IMR-90 (cell line): ENCODE data around the gene KCNMB2. TPM values are rescaled to one million over a fixed set of nuclear protein-coding genes. Genes with fewer than 3 reads are reported as not detected.

Experiments used
- ATAC-seq: fragments of 200-7000 bp; cut with Tn5 transposase; 2 replicates; pipeline ENCODE4 v1.9.1; 2020; ENCODE audit warnings: low read depth, mild to moderate bottlenecking, moderate library complexity
- BruUV-seq: library from RNA; stranded (reverse); fragments of 400-500 nt; replicated peaks from 2 replicates; lab custom pipeline; 2021; lab: Mats Ljungman, UMichigan
- CTCF ChIA-PET: fragments of 300-600 bp; formaldehyde crosslinking; extraction: SDS; loops from one replicate; lab custom pipeline; 2021; ENCODE audit warnings: antibody characterized with exemption; lab: Yijun Ruan, JAX
- POLR2A ChIA-PET: fragments of 300-600 bp; sonication (Branson Sonifier 250); formaldehyde crosslinking; loops from one replicate; lab custom pipeline; 2022; ENCODE audit warnings: antibody characterized with exemption; ENCODE audit not compliant: unreplicated experiment; lab: Charles Lee
- DNase-seq: peaks from one replicate; pipeline ENCODE4 v3.0.0; 2013
- H2AFZ ChIP-seq: replicated peaks from 2 replicates; pipeline ENCODE3; 2013; ENCODE audit warnings: low read length, mild to moderate bottlenecking; ENCODE audit not compliant: poor library complexity
- H2AK5ac ChIP-seq: 2 replicates; pipeline ENCODE4 v1.6.1; 2013; ENCODE audit warnings: low read depth, low read length, inconsistent platforms
- H2AK9ac ChIP-seq: replicated peaks from 2 replicates; pipeline ENCODE3; 2013; ENCODE audit warnings: mild to moderate bottlenecking, low read depth, low read length, moderate library complexity; ENCODE audit not compliant: poor library complexity
- H2BK120ac ChIP-seq: 2 replicates; pipeline ENCODE4 v1.6.1; 2013; ENCODE audit warnings: low read depth, low read length, inconsistent platforms
- H2BK15ac ChIP-seq: 3 replicates; pipeline ENCODE4 v1.6.1; 2013; ENCODE audit warnings: low read depth, low read length, inconsistent platforms
- H2BK20ac ChIP-seq: 2 replicates; pipeline ENCODE4 v1.6.1; 2013; ENCODE audit warnings: low read depth, mild to moderate bottlenecking, inconsistent platforms, low read length, moderate library complexity
- H2BK5ac ChIP-seq: 2 replicates; pipeline ENCODE4 v1.6.1; 2013; ENCODE audit warnings: mild to moderate bottlenecking, low read depth, low read length, inconsistent platforms; ENCODE audit not compliant: poor library complexity, severe bottlenecking
- H3K14ac ChIP-seq: replicated peaks from 2 replicates; pipeline ENCODE4 v1.6.1; 2013; ENCODE audit warnings: low read depth, low read length, inconsistent platforms
- H3K18ac ChIP-seq: 2 replicates; pipeline ENCODE4 v1.6.1; 2013; ENCODE audit warnings: low read depth, low read length, control low read depth
- H3K23ac ChIP-seq: 2 replicates; pipeline ENCODE4 v1.6.1; 2013; ENCODE audit warnings: low read depth, low read length, inconsistent platforms
- H3K27ac ChIP-seq: 2 replicates; pipeline ENCODE4 v1.5.1; 2013; ENCODE audit warnings: mild to moderate bottlenecking, control low read depth, low read length; ENCODE audit not compliant: insufficient read depth
- H3K27me3 ChIP-seq: 2 replicates; pipeline ENCODE4 v1.6.1; 2013; ENCODE audit warnings: low read length; ENCODE audit not compliant: control insufficient read depth, insufficient read depth
- H3K36me3 ChIP-seq: 2 replicates; pipeline ENCODE4 v1.6.1; 2013; ENCODE audit warnings: low read length, mixed read lengths; ENCODE audit not compliant: control insufficient read depth, insufficient read depth
- H3K4ac ChIP-seq: 2 replicates; pipeline ENCODE4 v1.6.1; 2013; ENCODE audit warnings: low read depth, low read length, inconsistent platforms
- H3K4me1 ChIP-seq: 2 replicates; pipeline ENCODE4 v1.6.1; 2013; ENCODE audit warnings: low read length, mixed read lengths; ENCODE audit not compliant: control insufficient read depth, insufficient read depth
- H3K4me2 ChIP-seq: 2 replicates; pipeline ENCODE4 v1.6.1; 2013; ENCODE audit warnings: low read depth, mild to moderate bottlenecking, control low read depth, low read length, moderate library complexity
- H3K4me3 ChIP-seq: 2 replicates; pipeline ENCODE4 v1.5.1; 2013; ENCODE audit warnings: low read depth, mild to moderate bottlenecking, control low read depth, low read length, moderate library complexity; ENCODE audit not compliant: insufficient read depth
- H3K56ac ChIP-seq: 2 replicates; pipeline ENCODE4 v1.6.1; 2013; ENCODE audit warnings: low read length, inconsistent platforms; ENCODE audit not compliant: insufficient read depth; ENCODE audit errors: extremely low read depth
- H3K79me1 ChIP-seq, 2 experiments: 2 replicates each; pipeline ENCODE4 v1.6.1; 2013; ENCODE audit warnings: low read length in 2 of 2, inconsistent platforms in 1 of 2, low read depth in 1 of 2
- H3K9ac ChIP-seq: 2 replicates; pipeline ENCODE4 v1.6.1; 2013; ENCODE audit warnings: low read depth, low read length, control low read depth
- H3K9me1 ChIP-seq: 2 replicates; pipeline ENCODE4 v1.6.1; 2013; ENCODE audit warnings: low read length, inconsistent platforms; ENCODE audit not compliant: insufficient read depth
- H3K9me3 ChIP-seq: 2 replicates; pipeline ENCODE4 v1.6.1; 2013; ENCODE audit warnings: low read length; ENCODE audit not compliant: control insufficient read depth, insufficient read depth
- H4K20me1 ChIP-seq: 2 replicates; pipeline ENCODE4 v1.6.1; 2013; ENCODE audit warnings: low read length, inconsistent platforms; ENCODE audit not compliant: insufficient read depth
- H4K5ac ChIP-seq: 2 replicates; pipeline ENCODE4 v1.6.1; 2013; ENCODE audit warnings: mild to moderate bottlenecking, low read depth, low read length, control low read depth
- H4K8ac ChIP-seq, 2 experiments: 2 replicates each; pipeline ENCODE4 v1.6.1; 2013; ENCODE audit warnings: low read depth in 2 of 2, low read length in 2 of 2, control low read depth in 1 of 2, inconsistent platforms in 1 of 2
- H4K91ac ChIP-seq: 2 replicates; pipeline ENCODE4 v1.6.1; 2013; ENCODE audit warnings: low read depth, low read length, inconsistent platforms; ENCODE audit not compliant: insufficient read depth
- BHLHE40 ChIP-seq: fragments of 150-350 bp; IDR thresholded peaks from 2 replicates; pipeline ENCODE4 v1.6.1; 2016; ENCODE audit warnings: mild to moderate bottlenecking, low read depth, low read length
- CEBPB ChIP-seq: IDR thresholded peaks from 2 replicates; pipeline ENCODE4 v1.6.1; 2012; ENCODE audit warnings: low read depth, low read length, improper control_type of control experiment
- CHD1 ChIP-seq: IDR thresholded peaks from 2 replicates; pipeline ENCODE4 v1.6.1; 2012; ENCODE audit warnings: low read depth, low read length, improper control_type of control experiment
- FOS ChIP-seq: fragments of 150-350 bp; IDR thresholded peaks from 2 replicates; pipeline ENCODE4 v1.6.1; 2016; ENCODE audit warnings: low read depth, low read length
- MAFK ChIP-seq: IDR thresholded peaks from 2 replicates; pipeline ENCODE4 v1.6.1; 2012; ENCODE audit warnings: low read depth, low read length, improper control_type of control experiment
- MAZ ChIP-seq: IDR thresholded peaks from 2 replicates; pipeline ENCODE4 v1.6.1; 2012; ENCODE audit warnings: low read depth, mild to moderate bottlenecking, low read length, improper control_type of control experiment, moderate library complexity, borderline replicate concordance
- MXI1 ChIP-seq: IDR thresholded peaks from 2 replicates; pipeline ENCODE4 v1.6.1; 2012; ENCODE audit warnings: low read depth, mild to moderate bottlenecking, low read length, moderate library complexity, borderline replicate concordance
- NFE2L2 ChIP-seq: fragments of 150-350 bp; IDR thresholded peaks from 2 replicates; pipeline ENCODE4 v1.6.1; 2016; ENCODE audit warnings: low read depth, mild to moderate bottlenecking, low read length
- POLR2A ChIP-seq: IDR thresholded peaks from 2 replicates; pipeline ENCODE4 v1.6.1; 2012; ENCODE audit warnings: mild to moderate bottlenecking, low read depth, low read length
- RAD21 ChIP-seq: IDR thresholded peaks from 2 replicates; pipeline ENCODE4 v1.6.1; 2012; ENCODE audit warnings: low read length, improper control_type of control experiment
- RCOR1 ChIP-seq: IDR thresholded peaks from 2 replicates; pipeline ENCODE4 v1.6.1; 2012; ENCODE audit warnings: mild to moderate bottlenecking, low read length, improper control_type of control experiment; ENCODE audit not compliant: insufficient replicate concordance
- RFX5 ChIP-seq: IDR thresholded peaks from 2 replicates; pipeline ENCODE4 v1.8.0; 2012; ENCODE audit warnings: low read depth, mild to moderate bottlenecking, low read length, moderate library complexity
- SMC3 ChIP-seq: fragments of 150-350 bp; IDR thresholded peaks from 2 replicates; pipeline ENCODE4 v1.6.1; 2016; ENCODE audit warnings: low read depth, mild to moderate bottlenecking, antibody characterized with exemption, low read length, moderate library complexity
- WGBS, 2 experiments: methylation state at CpG; one replicate each; pipeline versions ENCODE4 v1.1.5 to v1.1.7; 2013; ENCODE audit warnings: missing lambda C conversion rate in 2 of 2; ENCODE audit not compliant: insufficient read length in 1 of 2; ENCODE audit errors: extremely low coverage in 2 of 2; 5-methylcytosine and 5-hydroxymethylcytosine counted together
- dilution Hi-C: fragments of 300-500 bp; cut with HindIII; formaldehyde crosslinking; loops from one replicate; pipeline ENCODE4 v1.14.3; 2018; ENCODE audit warnings: low sequenced_read_pairs; ENCODE audit not compliant: unreplicated experiment
- in situ Hi-C: fragments of 300-500 bp; cut with MboI; formaldehyde crosslinking; loops from 3 replicates; pipeline ENCODE4 v1.14.3; 2019; ENCODE audit warnings: low sequenced_read_pairs, inconsistent platforms, mixed read lengths
- intact Hi-C: fragments of 100-400 bp; cut with micrococcal nuclease; formaldehyde crosslinking; loops from 2 replicates; pipeline ENCODE4 v1.10.0; 2022
- polyA plus RNA-seq, 3 experiments: library from polyadenylated mRNA; depleted of rRNA; stranded (reverse); fragments of >200 nt; gene quantifications; 2 replicates each; pipeline ENCODE4 v1.2.3, GENCODE V29; 2012; ENCODE audit warnings: low replicate concordance in 1 of 3
- total RNA-seq: library from RNA; depleted of rRNA; stranded (reverse); fragments of >200 nt; gene quantifications from 2 replicates; pipeline ENCODE4 v1.2.3, GENCODE V29; 2012
- TF ChIP-seq, protein P1 (sequence below): fragments of 150-350 bp; IDR thresholded peaks from 2 replicates; pipeline ENCODE4 v1.6.1; 2017; ENCODE audit warnings: mild to moderate bottlenecking, antibody characterized with exemption, low read length, low read depth
- TF ChIP-seq, protein P2 (sequence below): conservative IDR thresholded peaks from 2 replicates; pipeline ENCODE4 v1.5.1; 2012; ENCODE audit warnings: mild to moderate bottlenecking, low read depth, low read length, improper control_type of control experiment
- TF ChIP-seq, protein P3 (sequence below): fragments of 150-350 bp; IDR thresholded peaks from 2 replicates; pipeline ENCODE4 v1.6.1; 2016; ENCODE audit warnings: low read depth, mild to moderate bottlenecking, low read length, moderate library complexity, borderline replicate concordance

KCNMB2 gene
- total and polyA plus RNA-seq, 2 of the 4 experiments (the other 2 are of a cell fraction) = not detected

DNA sequence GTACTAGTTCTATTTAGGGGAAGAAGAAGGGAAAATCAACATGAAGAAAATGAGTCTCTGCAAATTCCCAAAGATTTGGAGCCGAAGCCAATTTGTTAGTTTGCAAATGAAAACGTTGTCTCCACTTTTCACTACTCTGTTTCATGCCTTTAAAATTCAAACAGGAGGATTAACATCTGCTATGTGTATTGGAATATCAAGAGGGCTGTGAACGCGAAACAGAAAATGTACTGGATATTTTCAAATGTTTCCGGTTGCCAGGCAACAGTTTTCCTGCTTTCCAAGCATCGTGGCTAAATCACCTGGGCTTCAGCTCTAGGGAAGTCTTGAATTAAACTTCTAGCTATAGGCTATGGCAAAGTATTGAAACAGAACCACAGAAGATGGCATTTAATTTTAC lies 172.8 kb downstream of the KCNMB2 start:
- H2BK20ac ChIP-seq = no peak overlapping the region
- no peak overlapping the region for H3K23ac ChIP-seq
- dilution Hi-C loops = no loop called here
- no peak overlapping the region for H3K4me2 ChIP-seq
- H2AK5ac ChIP-seq = no peak overlapping the region
- TF ChIP-seq NFE2L2 = no peak
- no peak for TF ChIP-seq MAZ
- TF ChIP-seq, protein P1, sequence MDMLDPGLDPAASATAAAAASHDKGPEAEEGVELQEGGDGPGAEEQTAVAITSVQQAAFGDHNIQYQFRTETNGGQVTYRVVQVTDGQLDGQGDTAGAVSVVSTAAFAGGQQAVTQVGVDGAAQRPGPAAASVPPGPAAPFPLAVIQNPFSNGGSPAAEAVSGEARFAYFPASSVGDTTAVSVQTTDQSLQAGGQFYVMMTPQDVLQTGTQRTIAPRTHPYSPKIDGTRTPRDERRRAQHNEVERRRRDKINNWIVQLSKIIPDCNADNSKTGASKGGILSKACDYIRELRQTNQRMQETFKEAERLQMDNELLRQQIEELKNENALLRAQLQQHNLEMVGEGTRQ = no peak
- TF ChIP-seq RAD21 = no peak
- no peak for TF ChIP-seq CEBPB
- no peak for TF ChIP-seq BHLHE40
- no peak for TF ChIP-seq POLR2A
- TF ChIP-seq, protein P2, sequence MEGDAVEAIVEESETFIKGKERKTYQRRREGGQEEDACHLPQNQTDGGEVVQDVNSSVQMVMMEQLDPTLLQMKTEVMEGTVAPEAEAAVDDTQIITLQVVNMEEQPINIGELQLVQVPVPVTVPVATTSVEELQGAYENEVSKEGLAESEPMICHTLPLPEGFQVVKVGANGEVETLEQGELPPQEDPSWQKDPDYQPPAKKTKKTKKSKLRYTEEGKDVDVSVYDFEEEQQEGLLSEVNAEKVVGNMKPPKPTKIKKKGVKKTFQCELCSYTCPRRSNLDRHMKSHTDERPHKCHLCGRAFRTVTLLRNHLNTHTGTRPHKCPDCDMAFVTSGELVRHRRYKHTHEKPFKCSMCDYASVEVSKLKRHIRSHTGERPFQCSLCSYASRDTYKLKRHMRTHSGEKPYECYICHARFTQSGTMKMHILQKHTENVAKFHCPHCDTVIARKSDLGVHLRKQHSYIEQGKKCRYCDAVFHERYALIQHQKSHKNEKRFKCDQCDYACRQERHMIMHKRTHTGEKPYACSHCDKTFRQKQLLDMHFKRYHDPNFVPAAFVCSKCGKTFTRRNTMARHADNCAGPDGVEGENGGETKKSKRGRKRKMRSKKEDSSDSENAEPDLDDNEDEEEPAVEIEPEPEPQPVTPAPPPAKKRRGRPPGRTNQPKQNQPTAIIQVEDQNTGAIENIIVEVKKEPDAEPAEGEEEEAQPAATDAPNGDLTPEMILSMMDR = no peak
- no peak for TF ChIP-seq CHD1
- TF ChIP-seq, protein P3, sequence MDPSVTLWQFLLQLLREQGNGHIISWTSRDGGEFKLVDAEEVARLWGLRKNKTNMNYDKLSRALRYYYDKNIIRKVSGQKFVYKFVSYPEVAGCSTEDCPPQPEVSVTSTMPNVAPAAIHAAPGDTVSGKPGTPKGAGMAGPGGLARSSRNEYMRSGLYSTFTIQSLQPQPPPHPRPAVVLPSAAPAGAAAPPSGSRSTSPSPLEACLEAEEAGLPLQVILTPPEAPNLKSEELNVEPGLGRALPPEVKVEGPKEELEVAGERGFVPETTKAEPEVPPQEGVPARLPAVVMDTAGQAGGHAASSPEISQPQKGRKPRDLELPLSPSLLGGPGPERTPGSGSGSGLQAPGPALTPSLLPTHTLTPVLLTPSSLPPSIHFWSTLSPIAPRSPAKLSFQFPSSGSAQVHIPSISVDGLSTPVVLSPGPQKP = no peak
- TF ChIP-seq FOS = no peak
- TF ChIP-seq MAFK = no peak
- TF ChIP-seq SMC3 = no peak
- no peak for TF ChIP-seq RCOR1
- no peak for TF ChIP-seq RFX5
- TF ChIP-seq MXI1 = no peak
- H4K91ac ChIP-seq = no peak overlapping the region
- no peaks in the 10 kb centered on the region for H3K9me3 ChIP-seq
- no peak overlapping the region for H3K9ac ChIP-seq
- no peak overlapping the region for H3K4me3 ChIP-seq
- ATAC-seq (no peak), DNase-seq (peak; percentile 4)
- no peak overlapping the region for H3K18ac ChIP-seq
- no peak overlapping the region for H2BK5ac ChIP-seq
- in situ Hi-C loops = no loop called here
- whole genome bisulfite sequencing, 2 experiments = 37% methylated on average over 2 of the region's 6 CpGs; no CpG with 5 or more reads in 1 of the 2 experiments
- intact Hi-C loops = loop anchor here (10.0 kb wide), 1 partner anchor 274 kb away; no protein-coding TSS in a partner anchor
- peaks cover 4% of the 10 kb centered on the region; the same call in 1 of the 2 replicates for H3K9me1 ChIP-seq
- H3K4me1 ChIP-seq = peaks cover 17% of the 10 kb centered on the region
- no peak overlapping the region for H3K27ac ChIP-seq
- H3K4ac ChIP-seq = no peak overlapping the region
- H4K20me1 ChIP-seq = no peaks in the 10 kb centered on the region
- ChIA-PET POLR2A (no interaction called here), CTCF (no interaction called here)
- no peak overlapping the region for H2BK120ac ChIP-seq
- no peak overlapping the region for H3K56ac ChIP-seq
- no peak overlapping the region for H2AK9ac ChIP-seq
- no peaks in the 10 kb centered on the region for H3K27me3 ChIP-seq
- no TSS peak for BruUV-seq
- no peak overlapping the region for H2BK15ac ChIP-seq
- no peak overlapping the region for H4K8ac ChIP-seq
- H3K36me3 ChIP-seq = no peaks in the 10 kb centered on the region
- no peak overlapping the region for H3K14ac ChIP-seq
- no peak overlapping the region for H2AFZ ChIP-seq
- no peak overlapping the region for H4K5ac ChIP-seq
- no peaks in the 10 kb centered on the region for H3K79me1 ChIP-seq
